B cell (primary cell): Measurements from ENCODE around the gene ACOXL. TPM values are rescaled to one million over a fixed set of nuclear protein-coding genes. Genes with fewer than 3 reads are reported as not detected.

Experiments
- ATAC-seq: fragments of 200-7000 bp; cut with Tn5 transposase; one replicate; pipeline ENCODE4 v1.10.0; 2021; ENCODE audit warnings: low read depth, mild to moderate bottlenecking, moderate number of reproducible peaks, moderate library complexity
- CTCF ChIA-PET: fragments of 350-600 bp; sonication (Branson Sonifier 250); formaldehyde crosslinking; loops from one replicate; lab custom pipeline; 2021; ENCODE audit warnings: antibody characterized with exemption, inconsistent platforms; lab: Charles Lee
- POLR2A ChIA-PET: fragments of 350-600 bp; sonication (Branson Sonifier 250); formaldehyde crosslinking; loops from one replicate; lab custom pipeline; 2021; ENCODE audit warnings: antibody characterized with exemption; lab: Charles Lee
- DNase-seq: peaks from one replicate; pipeline ENCODE4 v3.0.0; 2013
- H2AFZ ChIP-seq: 2 replicates; pipeline ENCODE4 v1.6.1; 2012; ENCODE audit warnings: mild to moderate bottlenecking, low read depth, low read length; ENCODE audit not compliant: insufficient read depth, poor library complexity, severe bottlenecking
- H3K27ac ChIP-seq, 2 donors: 1 replicate in 1 of 2; 2 replicates in 1 of 2; pipeline ENCODE4 v1.5.1; 2012 to 2013; ENCODE audit warnings: low read length in 2 of 2, mild to moderate bottlenecking in 2 of 2, moderate library complexity in 1 of 2
- H3K27me3 ChIP-seq, 4 experiments: fragments of 200-600 bp in 1 of 4; sonication (generic) in 1 of 4; replicated peaks in 1 of 4; 1 replicate in 2 of 4; 2 replicates in 2 of 4; pipeline versions ENCODE4 v1.6.1 to v1.7.0; 2013 to 2016; ENCODE audit warnings: low read length in 3 of 4, mild to moderate bottlenecking in 2 of 4, mixed read lengths in 1 of 4, moderate library complexity in 1 of 4; ENCODE audit not compliant: insufficient read depth in 4 of 4, control insufficient read depth in 3 of 4; ENCODE audit errors: control extremely low read depth in 1 of 4
- H3K36me3 ChIP-seq, 2 experiments: replicated peaks in 1 of 2; 1 replicate in 1 of 2; 2 replicates in 1 of 2; pipeline versions ENCODE4 v1.6.1 to v1.7.1; 2013; ENCODE audit warnings: low read length in 1 of 2; ENCODE audit not compliant: insufficient read depth in 2 of 2, control insufficient read depth in 1 of 2; ENCODE audit errors: control extremely low read depth in 1 of 2, extremely low read depth in 1 of 2
- H3K4me1 ChIP-seq, 2 donors: fragments of 200-600 bp in 1 of 2; sonication (generic) in 1 of 2; 1 replicate in 1 of 2; 2 replicates in 1 of 2; pipeline versions ENCODE4 v1.5.1 to v1.6.1; 2013 to 2017; ENCODE audit warnings: low read length in 2 of 2; ENCODE audit not compliant: control insufficient read depth in 2 of 2, insufficient read depth in 2 of 2
- H3K4me2 ChIP-seq: replicated peaks from 2 replicates; pipeline ENCODE3; 2012; ENCODE audit warnings: mild to moderate bottlenecking, low read depth, low read length; ENCODE audit not compliant: poor library complexity, severe bottlenecking
- H3K4me3 ChIP-seq, 5 experiments: fragments of 200-600 bp in 1 of 5; sonication (generic) in 1 of 5; 1 replicate in 3 of 5; 2 replicates in 2 of 5; pipeline versions ENCODE4 v1.5.1 to v1.7.0; 2011 to 2016; ENCODE audit warnings: low read length in 4 of 5, mild to moderate bottlenecking in 4 of 5, low read depth in 2 of 5, control low read depth in 1 of 5, moderate library complexity in 1 of 5; ENCODE audit not compliant: insufficient read depth in 1 of 5; ENCODE audit errors: control extremely low read depth in 1 of 5, extremely low read depth in 1 of 5
- H3K79me2 ChIP-seq: fragments of 200-600 bp; sonication (generic); one replicate; pipeline ENCODE4 v1.6.0; 2016; ENCODE audit warnings: low read length; ENCODE audit not compliant: control insufficient read depth, insufficient read depth
- H3K9ac ChIP-seq: fragments of 200-600 bp; sonication (generic); 2 replicates; pipeline ENCODE4 v1.6.1; 2017; ENCODE audit warnings: mild to moderate bottlenecking, low read length, moderate library complexity
- H3K9me3 ChIP-seq, 3 donors: one replicate each; pipeline versions ENCODE4 v1.6.1 to v1.7.1; 2013; ENCODE audit warnings: low read length in 2 of 3; ENCODE audit not compliant: control insufficient read depth in 2 of 3, insufficient read depth in 1 of 3; ENCODE audit errors: control extremely low read depth in 1 of 3
- H4K20me1 ChIP-seq: 2 replicates; pipeline ENCODE4 v1.6.0; 2012; ENCODE audit warnings: mild to moderate bottlenecking, low read length; ENCODE audit not compliant: insufficient read depth, control insufficient read depth, poor library complexity, severe bottlenecking
- H3K27ac Mint-ChIP-seq: one replicate; pipeline ENCODE4 v1.8.0; 2021; ENCODE audit warnings: mixed read lengths
- H3K27me3 Mint-ChIP-seq: one replicate; pipeline ENCODE4 v1.8.0; 2021; ENCODE audit warnings: mixed read lengths
- H3K4me1 Mint-ChIP-seq: one replicate; pipeline ENCODE4 v1.8.0; 2021; ENCODE audit warnings: mixed read lengths
- H3K4me3 Mint-ChIP-seq: one replicate; pipeline ENCODE4 v1.8.0; 2021; ENCODE audit warnings: mixed read lengths
- H3K9me3 Mint-ChIP-seq: one replicate; pipeline ENCODE4 v1.8.0; 2022; ENCODE audit warnings: mixed read lengths; ENCODE audit not compliant: insufficient read depth
- EZH2 ChIP-seq: IDR thresholded peaks from 2 replicates; pipeline ENCODE4 v1.6.1; 2012; ENCODE audit warnings: borderline replicate concordance, low read depth, mild to moderate bottlenecking, moderate library complexity, low read length; ENCODE audit not compliant: insufficient read depth, poor library complexity, severe bottlenecking
- WGBS: methylation state at CpG from one replicate; pipeline ENCODE4 v1.1.5; 2013; ENCODE audit warnings: missing lambda C conversion rate; ENCODE audit not compliant: insufficient coverage; 5-methylcytosine and 5-hydroxymethylcytosine counted together
- intact Hi-C: fragments of 100-400 bp; cut with micrococcal nuclease; formaldehyde crosslinking; loops from one replicate; pipeline ENCODE4 v1.10.0; 2022
- polyA plus RNA-seq: library from polyadenylated mRNA; depleted of rRNA; stranded (reverse); fragments of >200 nt; gene quantifications from 2 replicates; pipeline ENCODE4 v1.2.3, GENCODE V29; 2012
- total RNA-seq, 2 donors: library from RNA; stranded (reverse); fragments of 120-200 nt in 1 of 2; gene quantifications; 1 replicate in 1 of 2; 2 replicates in 1 of 2; pipeline versions ENCODE4 v1.2.3 to v1.2.4, GENCODE V29; 2013 to 2022
- TF ChIP-seq, protein P1 (sequence below): fragments of 200-600 bp; IDR thresholded peaks from one replicate; pipeline ENCODE4 v1.8.0; 2022; ENCODE audit warnings: antibody characterized with exemption, mild to moderate bottlenecking

The ACOXL gene
- total and polyA plus RNA-seq, 2 donors (not counting 1 experiment from before 2014, with no cell fraction given) = 0.06 TPM; not detected in 1

DNA sequence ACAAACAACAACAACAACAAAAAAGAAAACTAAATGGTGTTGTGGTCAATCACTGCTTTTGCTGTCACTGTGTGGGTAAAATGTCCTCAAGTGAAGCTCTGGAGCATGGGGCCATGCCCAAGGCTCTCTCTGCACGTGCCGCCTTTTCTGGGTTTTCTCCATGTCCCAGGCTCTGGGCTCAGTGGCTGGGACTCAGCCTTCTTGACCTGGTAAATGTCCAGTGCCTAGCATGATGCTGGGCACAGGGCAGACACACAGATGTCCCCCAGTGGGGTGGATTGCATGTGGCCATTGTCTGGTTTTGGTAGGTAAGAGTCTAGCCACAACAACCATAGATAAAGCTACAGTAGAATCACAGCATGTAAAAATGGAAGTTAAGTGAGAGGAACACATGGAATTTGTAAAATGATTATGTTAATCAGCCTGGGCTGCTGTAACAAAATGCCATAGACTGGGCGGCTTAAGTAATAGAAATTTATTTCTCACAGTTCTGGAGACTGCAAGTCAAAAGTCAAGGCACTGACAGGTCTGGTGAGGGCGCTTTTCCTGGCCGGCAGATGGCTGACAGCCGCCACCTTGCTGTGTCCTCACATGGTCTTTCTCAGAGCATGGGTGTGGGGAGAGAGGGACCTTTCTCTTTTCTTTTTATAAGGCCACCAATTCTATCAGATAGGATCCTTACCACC, 174.4 kb downstream of the ACOXL start:
- no peaks in the 10 kb centered on the region for H3K79me2 ChIP-seq
- Mint-ChIP-seq H3K27me3 (peaks cover 4% of the 10 kb centered on the region), H3K4me1 (no peaks in the 10 kb centered on the region), H3K4me3 (no peak overlapping the region), H3K9me3 (peaks cover 3% of the 10 kb centered on the region), H3K27ac (no peak overlapping the region)
- no peak for TF ChIP-seq EZH2
- TF ChIP-seq, protein P1, sequence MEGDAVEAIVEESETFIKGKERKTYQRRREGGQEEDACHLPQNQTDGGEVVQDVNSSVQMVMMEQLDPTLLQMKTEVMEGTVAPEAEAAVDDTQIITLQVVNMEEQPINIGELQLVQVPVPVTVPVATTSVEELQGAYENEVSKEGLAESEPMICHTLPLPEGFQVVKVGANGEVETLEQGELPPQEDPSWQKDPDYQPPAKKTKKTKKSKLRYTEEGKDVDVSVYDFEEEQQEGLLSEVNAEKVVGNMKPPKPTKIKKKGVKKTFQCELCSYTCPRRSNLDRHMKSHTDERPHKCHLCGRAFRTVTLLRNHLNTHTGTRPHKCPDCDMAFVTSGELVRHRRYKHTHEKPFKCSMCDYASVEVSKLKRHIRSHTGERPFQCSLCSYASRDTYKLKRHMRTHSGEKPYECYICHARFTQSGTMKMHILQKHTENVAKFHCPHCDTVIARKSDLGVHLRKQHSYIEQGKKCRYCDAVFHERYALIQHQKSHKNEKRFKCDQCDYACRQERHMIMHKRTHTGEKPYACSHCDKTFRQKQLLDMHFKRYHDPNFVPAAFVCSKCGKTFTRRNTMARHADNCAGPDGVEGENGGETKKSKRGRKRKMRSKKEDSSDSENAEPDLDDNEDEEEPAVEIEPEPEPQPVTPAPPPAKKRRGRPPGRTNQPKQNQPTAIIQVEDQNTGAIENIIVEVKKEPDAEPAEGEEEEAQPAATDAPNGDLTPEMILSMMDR = no peak
- DNase-seq (no peak), ATAC-seq (no peak)
- no peaks in the 10 kb centered on the region for H3K36me3 ChIP-seq
- no peaks in the 10 kb centered on the region for H3K4me1 ChIP-seq
- H2AFZ ChIP-seq = no peak overlapping the region
- no peak overlapping the region for H3K27ac ChIP-seq
- peaks cover under 1 to 10% (median 6%) of the 10 kb centered on the region in 3 donors for H3K9me3 ChIP-seq
- WGBS = 96% methylated on average over 3 of the region's 6 CpGs
- peaks cover 0 to 3% (median 0%) of the 10 kb centered on the region in 4 experiments for H3K27me3 ChIP-seq
- intact Hi-C loops = no loop called here
- POLR2A ChIA-PET = no interaction called here
- H4K20me1 ChIP-seq = no peaks in the 10 kb centered on the region
- H3K4me3 ChIP-seq = no peak overlapping the region
- CTCF ChIA-PET = interaction anchor here (0.6 to 0.7 kb wide), 2 partner anchors 32 to 38 kb away, joined by 4 to 5 read pairs; no protein-coding TSS in a partner anchor
- H3K4me2 ChIP-seq = no peak overlapping the region
- no peak overlapping the region for H3K9ac ChIP-seq

DNA sequence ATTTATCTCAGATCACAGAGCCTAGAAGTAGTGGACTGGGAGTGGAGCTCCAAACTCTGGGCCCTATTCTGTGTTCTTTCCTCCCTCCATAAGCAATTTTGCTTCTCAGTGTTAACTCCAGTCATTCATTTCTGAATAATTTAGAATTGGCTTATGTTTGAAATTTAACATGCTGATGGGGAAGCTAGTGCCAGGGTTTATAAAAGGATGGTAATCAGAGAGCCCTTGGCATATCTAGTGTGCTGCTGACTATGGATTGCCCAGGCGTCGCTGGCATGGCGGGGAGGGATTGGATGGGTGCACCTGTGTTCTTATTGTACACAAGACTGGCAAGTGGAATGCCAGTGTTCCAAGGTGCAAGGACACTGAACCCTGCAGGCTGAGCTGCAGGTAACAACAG, 177.1 kb downstream of the ACOXL start:
- POLR2A ChIA-PET = no interaction called here
- Mint-ChIP-seq H3K4me3 (no peak overlapping the region), H3K4me1 (no peaks in the 10 kb centered on the region), H3K9me3 (peaks cover 6% of the 10 kb centered on the region), H3K27ac (no peak overlapping the region), H3K27me3 (peaks cover 13% of the 10 kb centered on the region)
- H3K4me3 ChIP-seq = no peak overlapping the region
- WGBS = 85% methylated on average over 3 of the region's 3 CpGs
- H3K9ac ChIP-seq = no peak overlapping the region
- CTCF ChIA-PET = no interaction called here
- DNase-seq = no peak
- H3K79me2 ChIP-seq = no peaks in the 10 kb centered on the region
- no peak overlapping the region for H3K4me2 ChIP-seq
- peaks cover 0 to 10% (median 1%) of the 10 kb centered on the region in 3 donors for H3K9me3 ChIP-seq
- no peak overlapping the region for H3K27ac ChIP-seq
- TF ChIP-seq, protein P1 = no peak
- no peak for TF ChIP-seq EZH2
- intact Hi-C loops = no loop called here
- H3K36me3 ChIP-seq = no peaks in the 10 kb centered on the region
- no peak overlapping the region for H2AFZ ChIP-seq
- no peak for ATAC-seq
- H3K27me3 ChIP-seq = no peaks in the 10 kb centered on the region
- H3K4me1 ChIP-seq = no peaks in the 10 kb centered on the region
- no peaks in the 10 kb centered on the region for H4K20me1 ChIP-seq
